GM19193 (cell line): ENCODE results near the gene SLC2A6.

Experiments
- POLR2A ChIP-seq: IDR thresholded peaks from 4 replicates; pipeline ENCODE4 v1.6.1; 2011; ENCODE audit not compliant: insufficient read depth, insufficient read length; ENCODE audit errors: extremely low read depth

The SLC2A6 gene

GRCh38 chr9:133493428-133493827 is 14.5 kb upstream of the SLC2A6 start:
- no peak for TF ChIP-seq POLR2A

GRCh38 chr9:133492061-133493021 is 13.4 kb upstream of the SLC2A6 start:
- TF ChIP-seq POLR2A, result no peak

GRCh38 chr9:133491656-133491925 is 12.7 kb upstream of the SLC2A6 start:
- no peak for TF ChIP-seq POLR2A

- no peak for TF ChIP-seq POLR2A
These were observed 12.2 kb upstream of the SLC2A6 start for GRCh38 chr9:133490865-133491655.

GRCh38 chr9:133490201-133490681 is 11.3 kb upstream of the SLC2A6 start:
- TF ChIP-seq POLR2A, result no peak

GRCh38 chr9:133489253-133490190 is 10.6 kb upstream of the SLC2A6 start:
- no peak for TF ChIP-seq POLR2A

- TF ChIP-seq POLR2A, result no peak
These were observed 9.9 kb upstream of the SLC2A6 start for GRCh38 chr9:133488686-133489252.

- TF ChIP-seq POLR2A, result no peak
These were observed 8.4 kb upstream of the SLC2A6 start for GRCh38 chr9:133487331-133487725.

GRCh38 chr9:133485531-133486260 is 6.8 kb upstream of the SLC2A6 start:
- TF ChIP-seq POLR2A, result no peak

GRCh38 chr9:133484671-133485437 is 6.0 kb upstream of the SLC2A6 start:
- no peak for TF ChIP-seq POLR2A

GRCh38 chr9:133483611-133484010 is 4.7 kb upstream of the SLC2A6 start:
- no peak for TF ChIP-seq POLR2A

- no peak for TF ChIP-seq POLR2A
These were observed 678 bp downstream of the SLC2A6 start for GRCh38 chr9:133477992-133478850.
